ENCODE measurements around the gene GET3. TPM values are rescaled to one million over a fixed set of nuclear protein-coding genes. Genes with fewer than 3 reads are reported as not detected.

Gene GET3
- total and polyA plus RNA-seq, 2 of the 13 experiments (the other 11 are each of a cell fraction or from before 2014, with no cell fraction given) = 57.7 to 59.4 TPM

- TF ChIP-seq ZBTB40 (IDR thresholded peaks at IDR 0.05) (no peak), ZBTB40 (CRISPR knock-in tag; IDR thresholded peaks at IDR 0.05) (0 out of 2 replicates have a peak, but pooled peaks have one; percentile 49), PAX8 (CRISPR knock-in tag; IDR thresholded peaks at IDR 0.05; ENCODE audit: borderline replicate concordance) (no peak), ZNF644 (CRISPR knock-in tag; IDR thresholded peaks at IDR 0.05; ENCODE audit: low read depth) (no peak), BRCA1 (CRISPR knock-in tag; IDR thresholded peaks at IDR 0.05) (no peak), ADNP (CRISPR knock-in tag; IDR thresholded peaks at IDR 0.05) (no peak), GABPB1 (CRISPR knock-in tag; IDR thresholded peaks at IDR 0.05) (peak; percentile 63; the same call in 1 of the 2 replicates), YY1 (IDR thresholded peaks at IDR 0.05; ENCODE audit: insufficient read depth, insufficient replicate concordance, low read depth, low read length) (peak; percentile 73), CREM (IDR thresholded peaks at IDR 0.05) (no peak), CREM (CRISPR knock-in tag; IDR thresholded peaks at IDR 0.05) (no peak), ZSCAN29 (CRISPR knock-in tag; conservative IDR thresholded peaks at IDR 0.05) (peak; percentile 25; the same call in 1 of the 2 replicates), RFX3 (CRISPR knock-in tag; IDR thresholded peaks at IDR 0.05) (no peak), ATF7-NPFF (CRISPR knock-in tag; IDR thresholded peaks at IDR 0.05; ENCODE audit: low read depth) (no peak), JARID2 (CRISPR knock-in tag; IDR thresholded peaks at IDR 0.05; ENCODE audit: insufficient replicate concordance) (peak; percentile 58), ZNF569 (CRISPR knock-in tag; IDR thresholded peaks at IDR 0.05; ENCODE audit: borderline replicate concordance) (no peak), HNRNPUL1 (IDR thresholded peaks at IDR 0.05; ENCODE audit: low read depth, low read length) (no peak), ARID4A (CRISPR knock-in tag; IDR thresholded peaks at IDR 0.05; ENCODE audit: borderline replicate concordance) (peak; percentile 67; the same call in 1 of the 2 replicates), IKZF1 (IDR thresholded peaks at IDR 0.05) (no peak), NCOA2 (CRISPR knock-in tag; IDR thresholded peaks at IDR 0.05) (no peak), KMT2B (CRISPR knock-in tag; IDR thresholded peaks at IDR 0.05) (peak; percentile 62)
Observed at GRCh38 chr19:12766051-12766521, 28.8 kb downstream of the GET3 start (continued).

All from HepG2 (cell line).